ENCODE data around the gene PRKN.

The PRKN gene

DNA sequence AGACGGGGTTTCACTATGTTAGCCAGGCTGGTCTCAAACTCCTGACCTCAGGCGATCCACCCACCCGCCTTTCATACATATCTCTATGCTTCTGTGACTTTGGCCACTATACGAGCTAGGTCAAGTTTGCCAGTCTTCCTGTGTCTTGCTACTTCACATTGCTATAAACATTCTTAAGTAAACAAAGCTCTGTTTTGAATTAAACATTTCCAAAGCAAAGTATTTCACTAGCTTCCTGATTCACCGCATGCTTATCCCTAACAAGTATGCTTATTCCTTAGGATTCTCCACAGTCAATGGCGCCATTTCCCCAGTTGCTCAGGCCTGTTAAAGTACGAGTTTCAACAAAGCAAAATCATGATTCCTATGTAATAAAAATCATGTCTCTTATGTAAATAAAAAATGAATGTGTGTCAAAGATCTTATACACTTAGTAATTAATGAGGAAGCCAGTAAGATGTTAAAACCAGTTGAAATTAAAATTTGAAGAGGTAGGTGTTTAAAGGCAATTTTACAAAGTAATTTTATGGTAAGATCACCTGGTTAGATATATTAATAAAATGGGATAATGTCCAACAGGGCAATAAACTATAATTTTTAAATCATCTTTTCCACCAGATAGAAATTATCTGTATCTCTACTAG, 88.5 kb downstream of the PRKN start:
- Histone ChIP-seq H3K79me2 (ENCODE audit: insufficient read depth, low read length) (no peaks in the 10 kb centered on the region), H3K4me1 (ENCODE audit: insufficient read depth, low read length, severe bottlenecking) (no peaks in the 10 kb centered on the region), H2AFZ (ENCODE audit: low read length) (no peak overlapping the region), H3K4me2 (ENCODE audit: low read length) (no peak overlapping the region), H3K9ac (ENCODE audit: low read length) (no peak overlapping the region), H3K9me2 (ENCODE audit: low read depth, low read length) (no peaks in the 10 kb centered on the region), H3K27ac (ENCODE audit: low read depth, low read length, poor library complexity, severe bottlenecking) (no peak overlapping the region), H3K4me3 (ENCODE audit: low read depth, low read length, poor library complexity, severe bottlenecking) (no peak overlapping the region), H3K36me3 (ENCODE audit: insufficient read depth, low read length) (no peaks in the 10 kb centered on the region), H4K20me1 (ENCODE audit: insufficient read depth, low read length) (no peaks in the 10 kb centered on the region), H3K9me3 (ENCODE audit: low read length) (no peaks in the 10 kb centered on the region), H3K27me3 (ENCODE audit: insufficient read depth, low read length) (no peaks in the 10 kb centered on the region), H3F3A (ENCODE audit: insufficient read depth, low read length) (no peaks in the 10 kb centered on the region)
- TF ChIP-seq, protein P1, sequence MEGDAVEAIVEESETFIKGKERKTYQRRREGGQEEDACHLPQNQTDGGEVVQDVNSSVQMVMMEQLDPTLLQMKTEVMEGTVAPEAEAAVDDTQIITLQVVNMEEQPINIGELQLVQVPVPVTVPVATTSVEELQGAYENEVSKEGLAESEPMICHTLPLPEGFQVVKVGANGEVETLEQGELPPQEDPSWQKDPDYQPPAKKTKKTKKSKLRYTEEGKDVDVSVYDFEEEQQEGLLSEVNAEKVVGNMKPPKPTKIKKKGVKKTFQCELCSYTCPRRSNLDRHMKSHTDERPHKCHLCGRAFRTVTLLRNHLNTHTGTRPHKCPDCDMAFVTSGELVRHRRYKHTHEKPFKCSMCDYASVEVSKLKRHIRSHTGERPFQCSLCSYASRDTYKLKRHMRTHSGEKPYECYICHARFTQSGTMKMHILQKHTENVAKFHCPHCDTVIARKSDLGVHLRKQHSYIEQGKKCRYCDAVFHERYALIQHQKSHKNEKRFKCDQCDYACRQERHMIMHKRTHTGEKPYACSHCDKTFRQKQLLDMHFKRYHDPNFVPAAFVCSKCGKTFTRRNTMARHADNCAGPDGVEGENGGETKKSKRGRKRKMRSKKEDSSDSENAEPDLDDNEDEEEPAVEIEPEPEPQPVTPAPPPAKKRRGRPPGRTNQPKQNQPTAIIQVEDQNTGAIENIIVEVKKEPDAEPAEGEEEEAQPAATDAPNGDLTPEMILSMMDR (IDR thresholded peaks at IDR 0.05; ENCODE audit: low read length) = no peak
- TF ChIP-seq EZH2 (IDR thresholded peaks at IDR 0.05; ENCODE audit: borderline replicate concordance, low read length) = no peak

DNA sequence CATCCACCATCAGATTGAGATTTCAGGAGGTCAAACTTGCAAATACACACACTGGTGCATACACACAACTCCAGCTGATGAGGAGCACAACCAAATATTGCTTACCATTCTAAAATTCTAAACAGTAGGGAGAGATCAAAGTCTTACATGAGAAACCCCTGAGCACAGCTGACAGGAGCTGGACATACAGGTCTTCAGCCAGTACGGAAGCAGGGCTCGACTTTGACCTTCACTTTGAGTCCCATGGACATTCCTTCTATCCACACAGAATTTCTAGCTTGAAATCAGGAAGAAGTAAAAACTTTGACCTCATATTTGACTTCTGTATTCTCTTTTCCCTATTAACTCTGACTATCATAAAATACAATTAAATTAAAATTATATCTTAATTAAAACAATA, 90.2 kb downstream of the PRKN start:
- H3K9me2 ChIP-seq (ENCODE audit: low read depth, low read length) = no peaks in the 10 kb centered on the region
- H4K20me1 ChIP-seq (ENCODE audit: insufficient read depth, low read length) = no peaks in the 10 kb centered on the region
- no peak overlapping the region for H2AFZ ChIP-seq (ENCODE audit: low read length)
- no peaks in the 10 kb centered on the region for H3K9me3 ChIP-seq (ENCODE audit: low read length)
- no peak overlapping the region for H3K27ac ChIP-seq (ENCODE audit: low read depth, low read length, poor library complexity, severe bottlenecking)
- no peak overlapping the region for H3K9ac ChIP-seq (ENCODE audit: low read length)
- no peak overlapping the region for H3K4me3 ChIP-seq (ENCODE audit: low read depth, low read length, poor library complexity, severe bottlenecking)
- no peaks in the 10 kb centered on the region for H3K79me2 ChIP-seq (ENCODE audit: insufficient read depth, low read length)
- no peaks in the 10 kb centered on the region for H3K27me3 ChIP-seq (ENCODE audit: insufficient read depth, low read length)
- no peaks in the 10 kb centered on the region for H3F3A ChIP-seq (ENCODE audit: insufficient read depth, low read length)
- no peaks in the 10 kb centered on the region for H3K36me3 ChIP-seq (ENCODE audit: insufficient read depth, low read length)
- H3K4me1 ChIP-seq (ENCODE audit: insufficient read depth, low read length, severe bottlenecking) = no peaks in the 10 kb centered on the region
- H3K4me2 ChIP-seq (ENCODE audit: low read length) = no peak overlapping the region
- TF ChIP-seq, protein P1 (IDR thresholded peaks at IDR 0.05; ENCODE audit: low read length) = no peak
- no peak for TF ChIP-seq EZH2 (IDR thresholded peaks at IDR 0.05; ENCODE audit: borderline replicate concordance, low read length)

DNA sequence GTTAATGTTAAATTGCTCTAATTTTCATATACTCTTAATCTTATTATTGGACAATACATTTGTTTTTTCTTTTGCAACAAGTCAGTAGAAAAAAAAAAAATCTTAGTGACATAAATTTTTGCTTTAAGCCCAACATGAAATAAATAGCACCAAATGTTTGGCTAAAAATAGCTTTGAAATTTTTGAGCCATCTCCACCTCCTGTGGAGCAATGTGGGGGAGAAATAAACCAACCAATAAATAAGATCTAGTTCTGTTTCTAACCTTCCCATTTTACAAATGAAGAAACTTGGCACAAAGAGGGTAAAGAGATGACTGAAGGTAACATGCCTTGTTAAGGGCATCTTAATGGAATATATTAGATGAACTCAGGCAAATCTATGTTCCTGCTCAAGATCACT, 91.4 kb downstream of the PRKN start:
- Histone ChIP-seq H3K79me2 (ENCODE audit: insufficient read depth, low read length) (no peaks in the 10 kb centered on the region), H2AFZ (ENCODE audit: low read length) (no peak overlapping the region), H3K36me3 (ENCODE audit: insufficient read depth, low read length) (no peaks in the 10 kb centered on the region), H4K20me1 (ENCODE audit: insufficient read depth, low read length) (no peaks in the 10 kb centered on the region), H3K27me3 (ENCODE audit: insufficient read depth, low read length) (no peaks in the 10 kb centered on the region), H3K4me2 (ENCODE audit: low read length) (no peak overlapping the region), H3F3A (ENCODE audit: insufficient read depth, low read length) (no peaks in the 10 kb centered on the region), H3K9me2 (ENCODE audit: low read depth, low read length) (no peaks in the 10 kb centered on the region), H3K4me1 (ENCODE audit: insufficient read depth, low read length, severe bottlenecking) (no peaks in the 10 kb centered on the region), H3K27ac (ENCODE audit: low read depth, low read length, poor library complexity, severe bottlenecking) (no peak overlapping the region), H3K4me3 (ENCODE audit: low read depth, low read length, poor library complexity, severe bottlenecking) (no peak overlapping the region), H3K9me3 (ENCODE audit: low read length) (no peaks in the 10 kb centered on the region), H3K9ac (ENCODE audit: low read length) (no peak overlapping the region)
- TF ChIP-seq, protein P1 (IDR thresholded peaks at IDR 0.05; ENCODE audit: low read length) = no peak
- no peak for TF ChIP-seq EZH2 (IDR thresholded peaks at IDR 0.05; ENCODE audit: borderline replicate concordance, low read length)

All from OCI-LY1 (cell line).